ENCODE results near the gene OXTR.

OXTR gene

DNA sequence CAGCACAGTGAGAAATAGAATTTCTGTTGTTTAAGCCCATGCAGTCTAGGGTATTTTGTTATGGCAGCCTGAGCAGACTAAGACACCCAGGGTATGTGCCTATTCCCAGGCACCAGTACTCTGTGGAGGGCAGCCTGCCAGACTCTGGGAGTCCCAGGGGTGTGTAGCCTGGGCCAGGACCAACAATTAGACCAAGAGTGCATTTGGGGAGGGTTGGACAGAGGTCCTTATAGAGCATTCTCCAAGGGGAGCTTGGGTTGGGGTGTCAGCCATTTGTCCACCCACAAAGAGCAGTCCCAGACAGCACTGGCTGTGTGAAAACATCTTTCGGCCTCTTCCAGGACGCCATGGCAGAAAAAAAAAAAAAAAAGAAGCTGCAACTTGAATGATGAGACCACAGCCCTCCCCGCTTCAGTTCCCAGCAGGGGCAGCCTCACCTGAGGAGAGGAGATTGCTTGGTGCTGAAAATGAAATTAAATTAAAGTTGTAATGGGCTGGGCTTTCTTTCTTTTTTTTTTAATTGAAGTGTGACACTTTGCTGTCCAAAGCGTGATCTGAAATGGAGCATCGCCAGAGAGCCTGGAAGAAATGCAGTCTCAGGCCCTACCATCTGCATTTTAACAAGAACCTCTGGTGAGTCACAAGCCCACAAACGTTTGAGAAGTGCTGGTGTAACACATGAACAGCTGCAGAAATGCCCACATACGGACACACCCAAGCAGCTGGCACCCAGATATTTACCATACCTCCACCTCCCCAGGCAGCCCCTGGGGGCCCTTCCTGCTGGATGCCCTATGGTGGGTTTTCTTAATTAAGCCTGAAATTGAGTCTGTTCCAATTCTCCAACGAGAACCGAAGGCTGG, 57.1 kb downstream of the OXTR start:
- DNase-seq (ENCODE audit: low spot score): no peak

DNA sequence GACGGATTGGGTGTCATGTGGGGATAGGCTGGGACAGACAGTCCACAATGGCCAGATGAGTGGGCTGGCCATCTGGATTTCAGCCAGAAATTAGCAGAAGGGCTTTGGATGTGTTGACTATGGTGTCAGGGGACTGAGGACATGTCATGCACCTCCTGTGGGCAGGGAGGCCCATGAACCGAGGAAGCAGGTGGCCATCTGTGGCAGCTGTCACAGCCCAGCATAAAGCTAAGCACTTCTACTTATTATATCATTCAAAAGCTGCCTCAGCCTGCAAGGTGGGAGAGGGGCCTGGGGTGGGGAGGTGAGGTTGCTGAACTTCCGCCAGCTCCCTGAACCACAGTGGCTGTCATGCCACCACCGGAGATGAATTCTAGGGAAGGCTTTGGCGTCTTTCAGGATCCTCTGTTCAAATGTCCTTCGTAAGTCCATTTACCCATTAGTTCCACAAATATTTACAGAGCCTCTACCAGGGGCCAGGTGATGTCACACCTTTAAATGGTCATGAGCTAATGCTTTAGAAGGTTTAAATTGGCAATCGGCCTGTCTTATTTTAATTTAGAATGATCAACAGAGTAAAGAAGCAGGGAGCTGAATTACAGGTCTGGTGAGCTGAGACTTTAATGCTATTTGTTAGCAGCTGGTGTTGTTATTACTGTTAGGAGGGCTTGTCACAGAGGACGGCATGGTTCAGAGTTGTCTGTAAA, 59.5 kb downstream of the OXTR start:
- DNase-seq (ENCODE audit: low spot score): peak; percentile 1

DNA sequence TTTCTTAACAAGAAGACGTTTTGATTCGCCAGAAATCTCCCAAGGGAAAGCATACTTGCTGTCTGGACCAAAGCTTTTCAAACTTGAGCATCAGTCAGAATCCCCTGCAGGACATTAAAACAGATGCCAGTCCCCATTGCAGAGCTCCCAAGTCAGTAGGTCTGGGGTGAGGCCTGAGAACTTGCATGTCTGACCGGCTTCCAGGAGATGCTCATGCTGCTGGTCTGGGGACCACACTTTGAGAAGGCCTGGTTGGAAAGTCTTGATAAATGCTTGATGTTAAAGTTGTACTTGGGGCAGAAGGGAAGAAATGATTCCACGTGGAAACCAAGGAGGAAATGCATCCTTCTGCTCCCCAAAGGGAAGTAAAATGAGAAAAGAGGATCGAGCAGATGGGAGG, 60.1 kb downstream of the OXTR start:
- peak; percentile 3 for DNase-seq (ENCODE audit: low spot score)

- no peak for DNase-seq (ENCODE audit: low spot score)
Observed at GRCh38 chr3:8705575-8705974, 63.8 kb downstream of the OXTR start.

- no peak for DNase-seq (ENCODE audit: low spot score)
Observed at GRCh38 chr3:8702560-8702959, 66.9 kb downstream of the OXTR start.

Measured in HuH-7 (cell line).